Fibroblast of lung (primary cell): ENCODE measurements around the gene CXCL11.

Experiments
- EZH2 ChIP-seq: IDR thresholded peaks from 2 replicates; pipeline ENCODE4 v1.5.1; 2012; ENCODE audit warnings: low read length, control low read depth, mild to moderate bottlenecking; ENCODE audit errors: missing control alignments
- TF ChIP-seq, protein P1 (sequence below), 2 donors: IDR thresholded peaks in 1 of 2; conservative IDR thresholded peaks in 1 of 2; 1 replicate in 1 of 2; 2 replicates in 1 of 2; pipeline ENCODE4 v1.5.1; 2011 to 2012; ENCODE audit warnings: low read length in 2 of 2, control low read depth in 1 of 2, inconsistent platforms in 1 of 2, low read depth in 1 of 2, mild to moderate bottlenecking in 1 of 2

DNA sequence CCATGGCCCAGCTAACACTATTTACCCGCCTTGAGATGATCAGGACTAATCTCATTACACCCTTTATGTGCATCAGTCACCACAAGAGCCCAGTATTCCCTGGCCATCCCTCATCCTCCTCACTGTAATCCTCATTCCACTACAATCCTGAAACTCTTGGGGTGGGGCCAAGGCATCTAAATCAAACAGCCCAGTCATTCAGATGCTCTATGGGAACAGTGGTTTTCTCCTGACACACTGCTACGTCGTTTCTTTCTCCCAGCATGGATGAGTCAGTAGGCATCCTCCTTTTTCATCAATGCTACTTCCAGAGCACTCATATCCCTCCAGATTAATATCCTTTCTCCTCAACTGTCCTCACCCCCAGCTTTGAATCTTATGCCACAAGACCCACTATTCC lies 50.8 kb downstream of the CXCL11 start:
- no peak for TF ChIP-seq EZH2
- TF ChIP-seq, protein P1, sequence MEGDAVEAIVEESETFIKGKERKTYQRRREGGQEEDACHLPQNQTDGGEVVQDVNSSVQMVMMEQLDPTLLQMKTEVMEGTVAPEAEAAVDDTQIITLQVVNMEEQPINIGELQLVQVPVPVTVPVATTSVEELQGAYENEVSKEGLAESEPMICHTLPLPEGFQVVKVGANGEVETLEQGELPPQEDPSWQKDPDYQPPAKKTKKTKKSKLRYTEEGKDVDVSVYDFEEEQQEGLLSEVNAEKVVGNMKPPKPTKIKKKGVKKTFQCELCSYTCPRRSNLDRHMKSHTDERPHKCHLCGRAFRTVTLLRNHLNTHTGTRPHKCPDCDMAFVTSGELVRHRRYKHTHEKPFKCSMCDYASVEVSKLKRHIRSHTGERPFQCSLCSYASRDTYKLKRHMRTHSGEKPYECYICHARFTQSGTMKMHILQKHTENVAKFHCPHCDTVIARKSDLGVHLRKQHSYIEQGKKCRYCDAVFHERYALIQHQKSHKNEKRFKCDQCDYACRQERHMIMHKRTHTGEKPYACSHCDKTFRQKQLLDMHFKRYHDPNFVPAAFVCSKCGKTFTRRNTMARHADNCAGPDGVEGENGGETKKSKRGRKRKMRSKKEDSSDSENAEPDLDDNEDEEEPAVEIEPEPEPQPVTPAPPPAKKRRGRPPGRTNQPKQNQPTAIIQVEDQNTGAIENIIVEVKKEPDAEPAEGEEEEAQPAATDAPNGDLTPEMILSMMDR (conservative IDR thresholded peaks at IDR 0.05 in 1 of 2, IDR thresholded peaks at IDR 0.05 in 1 of 2; ENCODE audit: low read depth in 1 of 2, low read length in 2 of 2) = no peak
